DOHH2 (cell line): ENCODE results near the gene OSBPL1A.

Experiments
- H3F3A ChIP-seq: fragments of 200-600 bp; sonication (generic), shearing (Covaris generic); 2 replicates; pipeline ENCODE4 v1.6.0; 2016; ENCODE audit warnings: antibody characterized with exemption, mild to moderate bottlenecking; ENCODE audit not compliant: control insufficient read depth, insufficient read depth
- H3K27ac ChIP-seq: fragments of 200-600 bp; sonication (generic); 2 replicates; pipeline ENCODE4 v1.5.1; 2014; ENCODE audit warnings: low read depth, mild to moderate bottlenecking, low read length, moderate library complexity
- H3K27me3 ChIP-seq: fragments of 200-600 bp; sonication (generic); 2 replicates; pipeline ENCODE4 v1.6.1; 2014; ENCODE audit warnings: mild to moderate bottlenecking, low read length, mixed read lengths; ENCODE audit not compliant: control insufficient read depth
- H3K36me3 ChIP-seq: fragments of 200-600 bp; sonication (generic); 2 replicates; pipeline ENCODE4 v1.6.1; 2014; ENCODE audit warnings: mild to moderate bottlenecking, low read length, moderate library complexity, mixed read lengths; ENCODE audit not compliant: control insufficient read depth
- H3K4me1 ChIP-seq: fragments of 200-600 bp; sonication (generic); 2 replicates; pipeline ENCODE4 v1.6.1; 2014; ENCODE audit warnings: mild to moderate bottlenecking, low read length, mixed read lengths; ENCODE audit not compliant: control insufficient read depth
- H3K4me2 ChIP-seq: fragments of 200-600 bp; sonication (generic); 2 replicates; pipeline ENCODE4 v1.6.0; 2014; ENCODE audit warnings: mild to moderate bottlenecking, low read length, moderate library complexity
- H3K4me3 ChIP-seq: fragments of 200-600 bp; sonication (generic); 2 replicates; pipeline ENCODE4 v1.5.1; 2014; ENCODE audit warnings: mild to moderate bottlenecking, low read length, mixed read lengths
- H3K79me2 ChIP-seq: fragments of 200-600 bp; sonication (generic); 2 replicates; pipeline ENCODE4 v1.6.1; 2014; ENCODE audit warnings: mild to moderate bottlenecking, low read length, mixed read lengths; ENCODE audit not compliant: control insufficient read depth
- H3K9me2 ChIP-seq: fragments of 200-600 bp; sonication (generic); replicated peaks from 2 replicates; pipeline ENCODE4 v1.6.1; 2014; ENCODE audit warnings: mild to moderate bottlenecking, low read length, mixed read lengths; ENCODE audit not compliant: control insufficient read depth
- H3K9me3 ChIP-seq: fragments of 200-600 bp; sonication (generic); 2 replicates; pipeline ENCODE4 v1.6.1; 2014; ENCODE audit warnings: antibody characterized with exemption, low read length, mixed read lengths; ENCODE audit not compliant: control insufficient read depth, insufficient read depth
- H4K20me1 ChIP-seq: fragments of 200-600 bp; sonication (generic); 2 replicates; pipeline ENCODE4 v1.6.0; 2014; ENCODE audit warnings: low read depth, mild to moderate bottlenecking, antibody characterized with exemption, low read length, moderate library complexity; ENCODE audit not compliant: control insufficient read depth, insufficient read depth
- EZH2phosphoT487 ChIP-seq: fragments of 200-600 bp; sonication (generic); IDR thresholded peaks from 2 replicates; pipeline ENCODE4 v1.6.1; 2017; ENCODE audit warnings: borderline replicate concordance, mild to moderate bottlenecking, antibody characterized with exemption, low read length, moderate library complexity, mixed read lengths
- TF ChIP-seq, protein P1 (sequence below): fragments of 200-600 bp; sonication (generic); IDR thresholded peaks from one replicate; pipeline ENCODE4 v1.5.1; 2014; ENCODE audit warnings: antibody characterized with exemption, mild to moderate bottlenecking, low read depth, low read length; ENCODE audit not compliant: poor library complexity, severe bottlenecking

OSBPL1A gene

DNA sequence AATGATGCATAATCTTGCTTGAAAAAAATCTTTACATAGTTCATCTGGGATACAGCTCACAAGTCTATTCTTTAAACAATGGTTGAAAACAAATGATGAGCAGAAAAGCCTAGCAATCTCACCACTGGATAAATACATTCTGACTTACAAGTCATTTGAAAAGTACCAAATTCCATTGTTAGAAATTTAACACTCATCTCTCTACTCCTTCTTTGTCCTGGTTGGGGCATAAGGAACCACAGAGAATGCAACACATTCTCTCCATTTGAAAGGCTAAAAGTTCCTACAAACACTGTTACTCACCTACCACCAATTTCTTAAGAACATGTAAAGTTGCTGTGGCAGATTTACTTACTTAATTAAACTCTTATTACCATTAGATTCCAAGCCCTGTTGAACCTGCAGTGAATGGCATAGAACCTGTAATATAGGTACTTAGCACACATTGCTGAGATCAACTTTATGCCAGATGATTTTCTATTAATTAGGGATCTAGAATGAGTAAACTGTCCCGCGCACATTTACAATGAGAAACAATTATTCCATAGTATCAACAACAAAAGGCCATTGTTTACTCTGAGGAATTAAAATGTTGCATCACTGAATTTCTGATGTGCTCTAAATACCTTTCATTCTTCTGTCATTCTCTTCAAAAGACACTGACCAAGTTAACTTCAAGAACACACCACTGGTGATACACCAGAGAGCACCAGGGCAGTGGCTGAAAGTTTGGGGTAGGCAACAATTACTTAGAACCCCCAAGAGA, 189.2 kb downstream of the OSBPL1A start:
- peaks cover 9% of the 10 kb centered on the region; the same call in 1 of the 2 replicates for H3K27me3 ChIP-seq
- no peak for TF ChIP-seq EZH2phosphoT487
- TF ChIP-seq, protein P1, sequence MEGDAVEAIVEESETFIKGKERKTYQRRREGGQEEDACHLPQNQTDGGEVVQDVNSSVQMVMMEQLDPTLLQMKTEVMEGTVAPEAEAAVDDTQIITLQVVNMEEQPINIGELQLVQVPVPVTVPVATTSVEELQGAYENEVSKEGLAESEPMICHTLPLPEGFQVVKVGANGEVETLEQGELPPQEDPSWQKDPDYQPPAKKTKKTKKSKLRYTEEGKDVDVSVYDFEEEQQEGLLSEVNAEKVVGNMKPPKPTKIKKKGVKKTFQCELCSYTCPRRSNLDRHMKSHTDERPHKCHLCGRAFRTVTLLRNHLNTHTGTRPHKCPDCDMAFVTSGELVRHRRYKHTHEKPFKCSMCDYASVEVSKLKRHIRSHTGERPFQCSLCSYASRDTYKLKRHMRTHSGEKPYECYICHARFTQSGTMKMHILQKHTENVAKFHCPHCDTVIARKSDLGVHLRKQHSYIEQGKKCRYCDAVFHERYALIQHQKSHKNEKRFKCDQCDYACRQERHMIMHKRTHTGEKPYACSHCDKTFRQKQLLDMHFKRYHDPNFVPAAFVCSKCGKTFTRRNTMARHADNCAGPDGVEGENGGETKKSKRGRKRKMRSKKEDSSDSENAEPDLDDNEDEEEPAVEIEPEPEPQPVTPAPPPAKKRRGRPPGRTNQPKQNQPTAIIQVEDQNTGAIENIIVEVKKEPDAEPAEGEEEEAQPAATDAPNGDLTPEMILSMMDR, result no peak
- H3K79me2 ChIP-seq, result no peaks in the 10 kb centered on the region
- H3K9me3 ChIP-seq, result no peaks in the 10 kb centered on the region
- no peaks in the 10 kb centered on the region for H3K4me1 ChIP-seq
- no peaks in the 10 kb centered on the region for H3K9me2 ChIP-seq
- H3K36me3 ChIP-seq, result no peaks in the 10 kb centered on the region
- no peaks in the 10 kb centered on the region for H3F3A ChIP-seq
- no peak overlapping the region for H3K27ac ChIP-seq
- no peak overlapping the region for H3K4me3 ChIP-seq
- no peaks in the 10 kb centered on the region for H4K20me1 ChIP-seq
- H3K4me2 ChIP-seq, result no peak overlapping the region

DNA sequence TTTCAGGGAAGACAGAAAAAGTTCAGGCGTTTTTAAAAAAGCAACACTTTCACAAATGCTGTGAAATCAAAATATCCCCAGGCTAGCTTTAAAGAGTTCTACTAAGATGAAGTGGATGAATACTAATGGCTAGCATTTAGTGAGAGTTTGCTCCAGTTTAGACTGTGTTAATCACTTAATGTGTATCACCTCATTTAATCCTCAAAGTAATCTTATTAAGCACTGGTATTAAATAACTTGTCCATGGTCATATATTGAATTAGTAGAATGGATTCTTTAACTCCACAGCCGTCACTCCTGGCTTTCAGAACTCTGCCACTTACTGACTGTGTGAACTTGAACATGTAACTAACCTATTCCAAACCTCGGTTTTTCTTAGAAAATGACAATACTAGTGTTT, 192.7 kb downstream of the OSBPL1A start:
- H3K9me2 ChIP-seq, result no peaks in the 10 kb centered on the region
- H3K27me3 ChIP-seq, result peaks cover 7% of the 10 kb centered on the region; the same call in 1 of the 2 replicates
- no peak overlapping the region for H3K4me3 ChIP-seq
- no peaks in the 10 kb centered on the region for H3K79me2 ChIP-seq
- H3K4me2 ChIP-seq, result no peak overlapping the region
- H3K36me3 ChIP-seq, result no peaks in the 10 kb centered on the region
- no peaks in the 10 kb centered on the region for H3F3A ChIP-seq
- no peaks in the 10 kb centered on the region for H3K4me1 ChIP-seq
- no peaks in the 10 kb centered on the region for H4K20me1 ChIP-seq
- H3K27ac ChIP-seq, result no peak overlapping the region
- H3K9me3 ChIP-seq, result no peaks in the 10 kb centered on the region
- TF ChIP-seq EZH2phosphoT487, result no peak
- TF ChIP-seq, protein P1, result no peak

DNA sequence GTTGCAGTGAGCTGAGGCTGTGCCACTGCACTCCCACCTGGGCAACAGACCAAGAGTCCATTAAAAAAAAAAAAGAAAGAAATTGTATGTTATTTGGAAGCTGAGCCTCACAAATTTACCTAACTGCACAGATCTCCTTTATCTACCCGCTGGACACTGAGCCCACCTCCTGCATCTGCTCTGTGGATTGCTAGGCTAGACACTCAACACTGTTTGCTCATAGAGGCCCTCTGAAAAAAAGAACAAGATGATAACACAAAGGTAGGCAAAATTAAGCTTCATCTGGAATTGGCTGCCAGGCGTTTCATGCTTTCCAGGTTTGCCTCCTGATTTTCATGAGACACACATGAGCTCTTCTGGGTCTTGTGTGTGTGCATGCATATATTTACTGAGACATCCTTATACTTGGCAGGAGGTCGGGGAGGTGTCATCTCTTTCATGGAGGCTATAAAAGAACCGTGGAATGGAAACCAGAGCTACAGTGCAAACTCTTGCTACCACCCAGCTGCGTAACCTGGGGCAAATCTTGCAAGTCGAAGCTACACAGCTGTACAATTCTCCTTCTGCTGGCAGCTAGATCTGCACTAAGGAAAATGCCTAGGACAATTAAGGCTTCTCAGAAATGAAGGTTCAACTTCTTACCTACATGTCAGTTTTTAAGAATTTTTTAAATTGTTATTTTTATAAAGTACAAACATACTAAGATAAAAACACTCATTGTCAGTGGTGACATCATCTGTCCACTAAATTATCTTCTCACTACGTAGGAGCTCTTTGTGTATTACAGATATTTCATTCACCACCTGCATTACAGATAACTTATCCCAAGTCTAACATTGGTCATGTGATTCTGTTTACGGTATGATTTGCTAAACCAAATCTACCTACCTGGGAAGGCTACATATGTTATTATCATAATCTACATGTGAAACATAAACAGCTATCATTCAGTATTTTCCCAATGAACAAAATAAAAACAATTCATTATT, 195.6 kb downstream of the OSBPL1A start:
- H3K4me1 ChIP-seq, result no peaks in the 10 kb centered on the region
- 0 out of 2 replicates have a peak, but pooled peaks cover 3% of the 10 kb centered on the region for H3K27me3 ChIP-seq
- TF ChIP-seq, protein P1, result no peak
- TF ChIP-seq EZH2phosphoT487, result no peak
- H3K9me3 ChIP-seq, result no peaks in the 10 kb centered on the region
- H3K79me2 ChIP-seq, result no peaks in the 10 kb centered on the region
- no peak overlapping the region for H3K4me3 ChIP-seq
- no peak overlapping the region for H3K4me2 ChIP-seq
- no peak overlapping the region for H3K27ac ChIP-seq
- H3F3A ChIP-seq, result no peaks in the 10 kb centered on the region
- no peaks in the 10 kb centered on the region for H3K36me3 ChIP-seq
- no peaks in the 10 kb centered on the region for H4K20me1 ChIP-seq
- H3K9me2 ChIP-seq, result no peaks in the 10 kb centered on the region
